LNCaP clone FGC (cell line): ENCODE measurements around the gene NCOR1.
"Not testable (repeated sequence)": the region's sequence is repeated elsewhere in the genome, so short reads cannot be mapped to it uniquely, and the experiment has no call there.

Experiments used
- DNase-seq: peaks from one replicate; pipeline ENCODE4 v3.0.0-alpha.2; 2011; ENCODE audit warnings: low read depth
- H3K4me3 ChIP-seq: 2 replicates; pipeline ENCODE4 v1.5.1; 2011; ENCODE audit warnings: mild to moderate bottlenecking, low read depth, low read length, control low read depth
- TF ChIP-seq, protein P1 (sequence below): IDR thresholded peaks from 2 replicates; pipeline ENCODE4 v1.5.1; 2012; ENCODE audit warnings: mild to moderate bottlenecking; ENCODE audit not compliant: control insufficient read depth, insufficient read depth; ENCODE audit errors: extremely low read depth

The NCOR1 gene

GRCh38 chr17:16243385-16243784, 28.1 kb upstream of the NCOR1 start:
- no peak for DNase-seq
- H3K4me3 ChIP-seq, result no peak overlapping the region
- TF ChIP-seq, protein P1, sequence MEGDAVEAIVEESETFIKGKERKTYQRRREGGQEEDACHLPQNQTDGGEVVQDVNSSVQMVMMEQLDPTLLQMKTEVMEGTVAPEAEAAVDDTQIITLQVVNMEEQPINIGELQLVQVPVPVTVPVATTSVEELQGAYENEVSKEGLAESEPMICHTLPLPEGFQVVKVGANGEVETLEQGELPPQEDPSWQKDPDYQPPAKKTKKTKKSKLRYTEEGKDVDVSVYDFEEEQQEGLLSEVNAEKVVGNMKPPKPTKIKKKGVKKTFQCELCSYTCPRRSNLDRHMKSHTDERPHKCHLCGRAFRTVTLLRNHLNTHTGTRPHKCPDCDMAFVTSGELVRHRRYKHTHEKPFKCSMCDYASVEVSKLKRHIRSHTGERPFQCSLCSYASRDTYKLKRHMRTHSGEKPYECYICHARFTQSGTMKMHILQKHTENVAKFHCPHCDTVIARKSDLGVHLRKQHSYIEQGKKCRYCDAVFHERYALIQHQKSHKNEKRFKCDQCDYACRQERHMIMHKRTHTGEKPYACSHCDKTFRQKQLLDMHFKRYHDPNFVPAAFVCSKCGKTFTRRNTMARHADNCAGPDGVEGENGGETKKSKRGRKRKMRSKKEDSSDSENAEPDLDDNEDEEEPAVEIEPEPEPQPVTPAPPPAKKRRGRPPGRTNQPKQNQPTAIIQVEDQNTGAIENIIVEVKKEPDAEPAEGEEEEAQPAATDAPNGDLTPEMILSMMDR, result no peak

GRCh38 chr17:16241906-16242399, 26.6 kb upstream of the NCOR1 start:
- no peak for DNase-seq
- TF ChIP-seq, protein P1, result no peak
- no peak overlapping the region for H3K4me3 ChIP-seq

- H3K4me3 ChIP-seq, result no peak overlapping the region
- no peak for DNase-seq
- TF ChIP-seq, protein P1, result no peak
Observed at GRCh38 chr17:16239931-16240330, 24.6 kb upstream of the NCOR1 start.

GRCh38 chr17:16232391-16232790, 17.1 kb upstream of the NCOR1 start:
- DNase-seq, result no peak
- TF ChIP-seq, protein P1, result no peak
- no peak overlapping the region for H3K4me3 ChIP-seq

DNA sequence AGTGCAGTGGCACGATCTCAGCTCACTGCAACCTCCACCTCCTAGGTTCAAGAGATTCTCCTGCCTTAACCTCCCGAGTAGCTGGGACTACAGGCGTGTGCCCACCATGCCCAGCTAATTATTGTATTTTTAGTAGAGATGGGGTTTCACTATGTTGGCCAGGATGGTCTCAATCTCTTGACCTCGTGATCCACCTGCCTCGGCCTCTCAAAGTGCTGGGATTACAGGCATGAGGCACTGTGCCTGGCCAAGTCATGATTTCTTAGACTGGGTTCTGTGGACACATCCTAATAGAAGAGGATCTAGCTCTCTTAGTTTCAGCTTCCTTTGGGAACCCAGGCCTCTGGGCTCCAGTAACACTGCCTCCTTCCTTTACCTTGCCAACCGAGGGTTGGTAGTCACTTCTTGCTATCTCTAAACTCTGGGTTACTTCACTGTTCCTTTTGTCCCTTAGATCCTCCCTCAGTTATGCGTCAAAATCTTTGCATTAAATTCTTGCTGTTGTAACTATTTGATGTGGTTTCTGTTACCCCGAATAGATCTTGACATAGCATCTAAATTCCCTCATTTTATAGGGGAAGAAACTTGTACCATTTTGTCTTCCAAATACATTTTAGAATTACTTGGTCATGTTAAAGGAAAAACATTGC, 14.7 kb upstream of the NCOR1 start:
- DNase-seq, H3K4me3 ChIP-seq: not testable (repeated sequence)

DNA sequence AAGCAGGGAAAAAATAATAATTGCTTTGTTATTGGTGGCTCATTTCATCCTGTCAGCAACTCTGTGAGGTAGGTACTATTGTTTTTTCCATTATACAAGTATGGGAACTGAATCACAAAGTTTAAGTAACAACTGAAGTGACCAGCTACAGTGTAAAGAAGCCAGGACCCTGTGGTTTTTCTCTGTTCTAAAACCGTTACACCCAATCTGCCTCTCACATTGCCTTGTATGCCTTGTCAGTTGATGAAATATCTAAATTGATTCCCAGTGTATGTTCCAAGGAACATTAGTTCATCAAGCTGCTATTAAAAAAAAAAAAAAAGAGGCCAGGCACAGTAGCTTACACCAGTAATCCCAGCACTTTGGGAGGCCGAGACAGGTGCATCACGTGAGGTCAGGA, 7.1 kb upstream of the NCOR1 start:
- TF ChIP-seq, protein P1, result no peak
- no peak overlapping the region for H3K4me3 ChIP-seq
- DNase-seq, result no peak

DNA sequence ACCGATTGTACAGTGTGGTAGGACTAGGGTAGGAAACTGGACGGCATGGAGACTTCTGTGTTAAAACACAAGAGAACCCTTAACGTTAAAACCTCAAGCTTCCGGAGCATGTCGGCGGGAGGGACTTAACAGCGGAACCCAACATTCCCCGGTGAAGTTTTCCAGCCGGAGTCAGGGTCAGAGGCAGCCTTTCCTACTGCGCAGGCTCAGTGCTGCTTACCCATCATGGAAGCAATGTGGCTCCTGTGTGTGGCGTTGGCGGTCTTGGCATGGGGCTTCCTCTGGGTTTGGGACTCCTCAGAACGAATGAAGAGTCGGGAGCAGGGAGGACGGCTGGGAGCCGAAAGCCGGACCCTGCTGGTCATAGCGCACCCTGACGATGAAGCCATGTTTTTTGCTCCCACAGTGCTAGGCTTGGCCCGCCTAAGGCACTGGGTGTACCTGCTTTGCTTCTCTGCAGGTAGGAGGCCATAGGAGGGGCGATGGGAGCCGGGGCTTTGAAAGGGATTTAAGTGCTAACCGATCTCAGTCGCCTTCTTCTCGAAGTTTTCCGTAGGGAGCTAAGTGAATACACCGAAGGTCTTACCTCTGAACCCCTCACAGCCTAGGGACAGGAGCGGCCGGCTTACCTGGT, 1.8 kb upstream of the NCOR1 start, which contains the start of gene PIGL:
PIGL (plus strand) TSS at position 209 of the 634 bp plus-strand sequence; CDS start at position 226, 17 bp downstream.
- TF ChIP-seq, protein P1, result no peak
- DNase-seq, result peak; percentile 88
- H3K4me3 ChIP-seq, result peak within 1 kb of the TSS; percentile 95

- DNase-seq, result not testable (repeated sequence)
- peak overlapping the region; percentile 95 for H3K4me3 ChIP-seq
Observed at GRCh38 chr17:16216341-16217001, 1.1 kb upstream of the NCOR1 start.
